IPS-18a (cell line): ENCODE measurements around the gene TRIO.

Experiments used
- H3K27ac ChIP-seq: one replicate; pipeline ENCODE4 v1.5.1; 2013; ENCODE audit warnings: low read length
- H3K27me3 ChIP-seq: one replicate; pipeline ENCODE4 v1.6.1; 2013; ENCODE audit warnings: mild to moderate bottlenecking, low read length; ENCODE audit not compliant: control insufficient read depth, insufficient read depth
- H3K36me3 ChIP-seq: one replicate; pipeline ENCODE4 v1.6.1; 2013; ENCODE audit warnings: low read depth, low read length; ENCODE audit not compliant: control insufficient read depth
- H3K4me1 ChIP-seq: one replicate; pipeline ENCODE4 v1.6.1; 2013; ENCODE audit warnings: low read depth, low read length; ENCODE audit not compliant: control insufficient read depth
- H3K4me3 ChIP-seq: one replicate; pipeline ENCODE4 v1.5.1; 2013; ENCODE audit warnings: low read length
- H3K9ac ChIP-seq: one replicate; pipeline ENCODE4 v1.6.1; 2013; ENCODE audit warnings: mild to moderate bottlenecking, low read length, moderate library complexity
- H3K9me3 ChIP-seq: one replicate; pipeline ENCODE4 v1.6.1; 2013; ENCODE audit warnings: low read depth, low read length; ENCODE audit not compliant: control insufficient read depth

The TRIO gene

GRCh38 chr5:14284392-14285148 lies 141.4 kb downstream of the TRIO start:
- no peaks in the 10 kb centered on the region for H3K27me3 ChIP-seq
- H3K9ac ChIP-seq: no peak overlapping the region
- H3K27ac ChIP-seq: no peak overlapping the region
- no peak overlapping the region for H3K4me3 ChIP-seq
- H3K36me3 ChIP-seq: peaks cover 10% of the 10 kb centered on the region
- H3K4me1 ChIP-seq: peaks cover 8% of the 10 kb centered on the region
- H3K9me3 ChIP-seq: no peaks in the 10 kb centered on the region

- Histone ChIP-seq H3K36me3 (peaks cover 21% of the 10 kb centered on the region), H3K9me3 (no peaks in the 10 kb centered on the region), H3K27ac (no peak overlapping the region), H3K4me1 (peaks cover 8% of the 10 kb centered on the region), H3K4me3 (no peak overlapping the region), H3K9ac (no peak overlapping the region), H3K27me3 (no peaks in the 10 kb centered on the region)
Observed at GRCh38 chr5:14286007-14286406, 142.9 kb downstream of the TRIO start.

- H3K27me3 ChIP-seq: no peaks in the 10 kb centered on the region
- H3K36me3 ChIP-seq: peaks cover 23% of the 10 kb centered on the region
- H3K4me3 ChIP-seq: no peak overlapping the region
- H3K9ac ChIP-seq: no peak overlapping the region
- H3K9me3 ChIP-seq: no peaks in the 10 kb centered on the region
- no peak overlapping the region for H3K27ac ChIP-seq
- H3K4me1 ChIP-seq: peaks cover 8% of the 10 kb centered on the region
Observed at GRCh38 chr5:14286574-14287421, 143.7 kb downstream of the TRIO start.

DNA sequence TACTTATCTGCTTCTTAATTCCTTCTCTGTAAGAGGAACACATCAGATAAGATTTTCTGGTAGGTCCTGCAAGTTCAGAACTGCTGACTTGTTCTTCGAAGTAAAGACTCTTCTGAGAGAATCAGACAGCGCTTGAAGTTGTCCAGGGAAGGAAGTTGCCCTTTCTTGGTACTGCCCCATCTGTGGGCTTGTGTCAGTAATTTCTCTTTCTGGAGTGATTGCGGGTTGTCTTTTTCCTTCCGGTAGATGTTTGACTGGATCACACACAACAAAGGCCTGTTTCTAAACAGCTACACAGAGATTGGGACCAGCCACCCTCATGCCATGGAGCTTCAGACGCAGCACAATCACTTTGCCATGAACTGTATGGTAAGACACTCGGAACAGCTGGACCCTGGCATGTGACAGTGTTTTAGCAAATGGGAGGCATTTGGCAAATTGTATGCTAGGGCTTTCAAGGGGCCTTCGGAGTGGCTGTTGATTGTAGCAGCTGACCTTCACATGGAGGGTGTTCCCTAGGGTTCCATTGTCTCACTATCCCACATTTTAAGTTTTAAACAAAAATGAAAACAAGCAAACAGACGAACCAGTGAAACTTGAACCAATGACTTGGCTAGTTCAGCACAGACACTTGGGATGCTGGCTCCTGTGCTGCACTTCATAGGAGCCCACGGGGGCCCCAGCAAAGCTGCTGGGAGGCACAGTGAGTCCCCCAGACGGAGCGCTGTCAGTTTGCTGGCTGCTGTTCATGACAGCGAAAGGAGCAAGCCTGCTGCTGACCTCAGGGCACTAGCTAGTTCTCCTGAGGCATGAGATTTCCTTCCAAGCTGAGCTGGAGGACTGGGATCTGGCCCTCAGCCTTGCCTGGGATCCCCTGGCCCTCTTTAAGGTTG lies 149.9 kb downstream of the TRIO start:
- Histone ChIP-seq H3K27me3 (no peaks in the 10 kb centered on the region), H3K9ac (no peak overlapping the region), H3K36me3 (peaks cover 28% of the 10 kb centered on the region), H3K27ac (no peak overlapping the region), H3K4me1 (no peaks in the 10 kb centered on the region), H3K9me3 (no peaks in the 10 kb centered on the region), H3K4me3 (no peak overlapping the region)

DNA sequence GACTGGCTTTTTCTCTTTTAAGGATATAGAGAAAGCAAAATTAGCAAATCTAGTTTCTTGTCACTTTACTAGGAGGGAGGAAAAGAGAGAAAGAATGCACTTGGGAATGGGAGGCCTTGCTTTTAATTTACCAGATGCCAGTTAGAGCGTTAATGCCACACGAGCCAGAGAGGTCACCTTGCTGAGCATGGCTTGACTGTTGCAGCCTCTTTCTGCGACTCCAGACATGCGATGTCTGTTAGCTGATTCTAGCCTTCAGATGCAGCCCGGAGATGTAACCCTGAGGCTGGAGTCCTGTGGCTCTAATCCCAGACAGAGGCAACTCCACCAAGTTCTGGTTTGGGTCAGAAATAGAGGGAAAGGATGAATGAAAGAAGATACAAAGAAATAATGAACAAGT lies 152.5 kb downstream of the TRIO start:
- Histone ChIP-seq H3K4me1 (no peaks in the 10 kb centered on the region), H3K27ac (no peak overlapping the region), H3K9ac (no peak overlapping the region), H3K27me3 (no peaks in the 10 kb centered on the region), H3K4me3 (no peak overlapping the region), H3K9me3 (no peaks in the 10 kb centered on the region), H3K36me3 (peaks cover 34% of the 10 kb centered on the region)

GRCh38 chr5:14296533-14297331 lies 153.6 kb downstream of the TRIO start:
- H3K27me3 ChIP-seq: no peaks in the 10 kb centered on the region
- no peaks in the 10 kb centered on the region for H3K9me3 ChIP-seq
- no peak overlapping the region for H3K4me3 ChIP-seq
- no peak overlapping the region for H3K27ac ChIP-seq
- H3K4me1 ChIP-seq: no peaks in the 10 kb centered on the region
- peaks cover 29% of the 10 kb centered on the region for H3K36me3 ChIP-seq
- no peak overlapping the region for H3K9ac ChIP-seq

- Histone ChIP-seq H3K4me1 (no peaks in the 10 kb centered on the region), H3K9me3 (no peaks in the 10 kb centered on the region), H3K27ac (no peak overlapping the region), H3K9ac (no peak overlapping the region), H3K27me3 (no peaks in the 10 kb centered on the region), H3K36me3 (peaks cover 23% of the 10 kb centered on the region), H3K4me3 (no peak overlapping the region)
Observed at GRCh38 chr5:14297697-14298096, 154.6 kb downstream of the TRIO start.

- Histone ChIP-seq H3K36me3 (peaks cover 19% of the 10 kb centered on the region), H3K4me3 (no peak overlapping the region), H3K9ac (no peak overlapping the region), H3K27me3 (no peaks in the 10 kb centered on the region), H3K27ac (no peak overlapping the region), H3K4me1 (no peaks in the 10 kb centered on the region), H3K9me3 (no peaks in the 10 kb centered on the region)
Observed at GRCh38 chr5:14298126-14298847, 155.1 kb downstream of the TRIO start.

- no peak overlapping the region for H3K4me3 ChIP-seq
- no peaks in the 10 kb centered on the region for H3K4me1 ChIP-seq
- no peaks in the 10 kb centered on the region for H3K9me3 ChIP-seq
- no peak overlapping the region for H3K27ac ChIP-seq
- no peaks in the 10 kb centered on the region for H3K27me3 ChIP-seq
- no peak overlapping the region for H3K9ac ChIP-seq
- H3K36me3 ChIP-seq: peaks cover 19% of the 10 kb centered on the region
Observed at GRCh38 chr5:14299666-14300065, 156.5 kb downstream of the TRIO start.

GRCh38 chr5:14301186-14301585 lies 158.0 kb downstream of the TRIO start:
- Histone ChIP-seq H3K27me3 (no peaks in the 10 kb centered on the region), H3K9me3 (no peaks in the 10 kb centered on the region), H3K4me3 (no peak overlapping the region), H3K9ac (no peak overlapping the region), H3K27ac (no peak overlapping the region), H3K4me1 (no peaks in the 10 kb centered on the region), H3K36me3 (peaks cover 27% of the 10 kb centered on the region)
